Measurements from ENCODE around the gene BUB1B. TPM values are rescaled to one million over a fixed set of nuclear protein-coding genes. Genes with fewer than 3 reads are reported as not detected.

Gene BUB1B
- 25.4 to 30.8 TPM (median 28.2 TPM) in 5 replicates for total RNA-seq (2022; extraction: Qiagen RNA extraction; ENCODE audit: low read depth)

GRCh38 chr15:40160689-40161688 is at the start of gene BUB1B:
Gene BUB1B (plus strand): TSS chr15:40161069. CDS start chr15:40161221, 152 bp downstream.

GRCh38 chr15:40238532-40239403 is 77.9 kb downstream of the BUB1B start, which contains the start of gene PAK6:
Gene PAK6 (plus strand): TSS chr15:40239063. CDS start chr15:40264786, 25,723 bp downstream.

Other genes starting within 250 kb of the BUB1B start
- 8.2 to 11.7 TPM (median 10.1 TPM) in 5 replicates for gene GPR176, start 240.8 kb upstream of the BUB1B start, total RNA-seq (2022; extraction: Qiagen RNA extraction; ENCODE audit: low read depth)
- gene EIF2AK4, start 227.0 kb upstream of the BUB1B start, total RNA-seq (2022; extraction: Qiagen RNA extraction; ENCODE audit: low read depth), result 16.9 to 19.0 TPM (median 18.1 TPM) in 5 replicates
- 224 to 277 TPM (median 260 TPM) in 5 replicates for gene SRP14, start 121.9 kb upstream of the BUB1B start, total RNA-seq (2022; extraction: Qiagen RNA extraction; ENCODE audit: low read depth)
- gene BMF, start 52.2 kb upstream of the BUB1B start, total RNA-seq (2022; extraction: Qiagen RNA extraction; ENCODE audit: low read depth), result 0.73 to 1.6 TPM (median 1.3 TPM) in 5 replicates
- 0.57 to 0.71 TPM (median 0.65 TPM) in 5 replicates for gene PAK6, start 78.0 kb downstream of the BUB1B start, total RNA-seq (2022; extraction: Qiagen RNA extraction; ENCODE audit: low read depth)
- gene ANKRD63, start 122.0 kb downstream of the BUB1B start, total RNA-seq (2022; extraction: Qiagen RNA extraction; ENCODE audit: low read depth), result 0.25 to 0.41 TPM (median 0.37 TPM) in 5 replicates
- gene PLCB2, start 146.9 kb downstream of the BUB1B start, total RNA-seq (2022; extraction: Qiagen RNA extraction; ENCODE audit: low read depth), result 0.67 to 1.1 TPM (median 0.83 TPM) in 5 replicates
- gene INAFM2, start 162.6 kb downstream of the BUB1B start, total RNA-seq (2022; extraction: Qiagen RNA extraction; ENCODE audit: low read depth), result 4.8 to 6.6 TPM (median 6.3 TPM) in 5 replicates
- gene CCDC9B, start 179.9 kb downstream of the BUB1B start, total RNA-seq (2022; extraction: Qiagen RNA extraction; ENCODE audit: low read depth), result 15.2 to 22.6 TPM (median 18.3 TPM) in 5 replicates
- not detected in 5 replicates for gene PHGR1, start 190.0 kb downstream of the BUB1B start, total RNA-seq (2022; extraction: Qiagen RNA extraction; ENCODE audit: low read depth)
- gene DISP2, start 197.2 kb downstream of the BUB1B start, total RNA-seq (2022; extraction: Qiagen RNA extraction; ENCODE audit: low read depth), result 0.58 to 2.5 TPM (median 1.6 TPM) in 5 replicates
- 45.0 to 50.7 TPM (median 48.6 TPM) in 5 replicates for gene KNSTRN, start 221.7 kb downstream of the BUB1B start, total RNA-seq (2022; extraction: Qiagen RNA extraction; ENCODE audit: low read depth)
- gene IVD, start 244.7 kb downstream of the BUB1B start, total RNA-seq (2022; extraction: Qiagen RNA extraction; ENCODE audit: low read depth), result 10.8 to 13.6 TPM (median 12.5 TPM) in 5 replicates

Data from A549 treated with GW870086 at 1 μM for 4 hours (cell line).